Measurements from ENCODE around the gene BTBD17. TPM values are rescaled to one million over a fixed set of nuclear protein-coding genes. Genes with fewer than 3 reads are reported as not detected.

The BTBD17 gene
- total RNA-seq, 2 experiments from 2014 or later = not detected

DNA sequence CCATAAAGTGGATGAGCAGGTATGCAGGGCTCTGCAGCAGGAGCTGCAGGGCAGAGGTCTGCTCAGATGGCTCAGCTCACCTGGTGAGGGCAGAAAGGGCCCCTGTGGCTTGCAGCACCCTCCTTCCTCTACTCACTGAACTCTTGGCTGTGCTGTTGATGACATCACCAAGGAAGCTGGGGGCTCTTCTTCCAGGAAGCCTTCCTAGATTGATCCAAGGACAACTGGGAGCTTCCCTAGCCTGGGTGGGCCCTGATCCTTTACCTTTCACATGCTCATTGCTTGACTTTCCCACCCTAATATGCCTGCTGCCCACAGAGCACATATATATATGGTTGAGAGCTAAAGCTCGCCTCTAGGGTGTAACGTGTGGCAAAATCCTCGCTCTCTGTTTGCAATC lies 33.2 kb downstream of the BTBD17 start:
- no peak overlapping the region for H3K27ac Mint-ChIP-seq
- no peaks in the 10 kb centered on the region for H3K36me3 Mint-ChIP-seq (ENCODE audit: low read depth)
- DNase-seq = no peak
- peaks cover 36% of the 10 kb centered on the region for H3K4me1 Mint-ChIP-seq (ENCODE audit: low read depth)
- no peaks in the 10 kb centered on the region for H3K9me3 Mint-ChIP-seq (ENCODE audit: insufficient read depth)
- CTCF ChIA-PET = interaction anchor here (0.7 to 1.6 kb wide), 2 partner anchors 17 to 125 kb away, joined by 3 read pairs; partner anchors contain the start of gene RPL38
- no peak for ATAC-seq
- peaks cover 16% of the 10 kb centered on the region for H3K27me3 Mint-ChIP-seq (ENCODE audit: low read depth)
- POLR2A ChIA-PET = no interaction called here
- H3K4me3 Mint-ChIP-seq = no peak overlapping the region

GRCh38 chr17:74326506-74326905 lies 35.2 kb downstream of the BTBD17 start:
- Mint-ChIP-seq H3K4me3 (peak overlapping the region; percentile 28), H3K4me1 (ENCODE audit: low read depth) (peaks cover 36% of the 10 kb centered on the region), H3K27me3 (ENCODE audit: low read depth) (peaks cover 27% of the 10 kb centered on the region), H3K9me3 (ENCODE audit: insufficient read depth) (no peaks in the 10 kb centered on the region), H3K36me3 (ENCODE audit: low read depth) (no peaks in the 10 kb centered on the region), H3K27ac (no peak overlapping the region)
- ATAC-seq (no peak), DNase-seq (no peak)
- CTCF ChIA-PET = no interaction called here
- POLR2A ChIA-PET = no interaction called here

DNA sequence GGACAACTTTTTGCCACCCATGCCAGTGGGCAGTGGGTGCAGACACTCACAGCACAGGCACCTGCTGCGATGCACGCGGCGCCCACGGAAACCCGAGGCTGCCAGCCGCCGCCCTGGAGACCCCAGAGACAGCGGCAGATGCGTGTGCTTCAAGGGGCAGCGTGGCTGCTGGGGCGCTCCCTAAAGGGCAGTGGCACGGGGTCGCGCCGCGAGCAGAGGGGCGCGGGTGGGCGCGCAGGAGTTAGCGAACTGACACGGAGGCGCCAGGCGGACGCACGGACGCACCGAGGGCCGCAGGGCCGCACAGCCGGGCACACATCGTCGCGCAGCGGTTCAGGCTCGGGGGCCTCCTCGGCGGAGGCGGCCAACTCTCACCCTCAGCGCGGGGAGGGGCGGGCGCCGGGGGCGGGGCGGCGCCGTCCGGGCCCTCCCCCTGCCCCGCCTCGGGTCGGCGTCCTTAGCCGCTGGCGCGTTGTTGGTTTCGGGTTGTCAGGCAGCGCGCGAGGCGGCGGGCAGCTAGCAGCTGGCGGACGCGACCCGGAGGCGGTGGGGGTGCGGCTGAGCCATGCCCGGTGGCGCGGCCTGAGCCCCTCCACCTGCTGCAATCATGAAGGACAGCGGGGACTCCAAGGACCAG lies 35.8 kb downstream of the BTBD17 start, which contains the start of gene KIF19:
KIF19 (plus strand) TSS at position 484 of the 637 bp plus-strand sequence; CDS start at position 608, 124 bp downstream.
- ATAC-seq (peak; percentile 92), DNase-seq (peak; percentile 69)
- Mint-ChIP-seq H3K36me3 (ENCODE audit: low read depth) (no peaks in the 10 kb centered on the region), H3K27ac (no peak within 1 kb of the TSS), H3K27me3 (ENCODE audit: low read depth) (peaks cover 27% of the 10 kb centered on the region), H3K4me1 (ENCODE audit: low read depth) (peaks cover 36% of the 10 kb centered on the region), H3K4me3 (peak within 1 kb of the TSS; percentile 28), H3K9me3 (ENCODE audit: insufficient read depth) (no peaks in the 10 kb centered on the region)
- POLR2A ChIA-PET = no interaction called here
- CTCF ChIA-PET = no interaction called here

DNA sequence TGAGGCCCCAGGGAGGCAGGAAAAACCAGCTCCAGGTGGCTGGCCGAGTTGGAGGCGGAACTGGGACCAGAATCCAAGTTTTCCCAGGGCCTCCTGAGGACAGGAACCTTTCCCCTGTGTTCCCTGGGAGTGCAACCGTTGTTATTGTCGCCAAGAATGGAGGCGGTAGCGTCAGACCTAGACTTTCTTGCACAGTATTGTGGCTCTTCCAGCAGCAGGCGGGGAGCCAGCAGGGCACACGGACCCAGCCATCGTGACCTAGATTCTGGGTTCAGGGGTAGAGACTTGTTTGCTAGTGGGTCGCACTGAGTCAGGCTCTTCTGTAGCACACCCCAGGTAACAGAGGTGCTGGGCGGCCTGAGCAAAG lies 36.3 kb downstream of the BTBD17 start:
- H3K36me3 Mint-ChIP-seq (ENCODE audit: low read depth) = no peaks in the 10 kb centered on the region
- H3K27me3 Mint-ChIP-seq (ENCODE audit: low read depth) = peaks cover 27% of the 10 kb centered on the region
- no peak for ATAC-seq
- no peak for DNase-seq
- CTCF ChIA-PET = no interaction called here
- POLR2A ChIA-PET = no interaction called here
- H3K9me3 Mint-ChIP-seq (ENCODE audit: insufficient read depth) = no peaks in the 10 kb centered on the region
- no peak overlapping the region for H3K27ac Mint-ChIP-seq
- H3K4me1 Mint-ChIP-seq (ENCODE audit: low read depth) = peaks cover 36% of the 10 kb centered on the region
- H3K4me3 Mint-ChIP-seq = no peak overlapping the region

DNA sequence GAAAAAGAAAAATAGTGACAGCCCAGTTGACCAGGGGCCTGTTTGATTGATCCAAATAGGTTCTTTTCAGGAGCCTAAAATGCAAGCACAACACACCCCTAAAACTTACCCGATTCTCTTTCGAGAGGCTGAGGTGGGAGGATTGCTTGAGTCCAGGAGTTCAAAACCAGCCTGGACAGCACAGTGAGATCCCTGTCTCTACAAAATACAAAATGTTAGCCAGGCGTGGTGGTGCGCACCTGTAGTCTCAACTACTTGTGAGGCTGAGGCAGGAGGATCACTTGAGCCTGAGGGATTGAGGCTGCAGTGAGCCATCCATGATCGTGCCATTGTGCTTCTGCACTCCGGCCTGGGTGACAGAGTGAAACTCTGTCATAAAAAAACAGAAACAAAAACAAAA lies 37.1 kb downstream of the BTBD17 start:
- Mint-ChIP-seq H3K27me3 (ENCODE audit: low read depth) (peaks cover 27% of the 10 kb centered on the region), H3K4me1 (ENCODE audit: low read depth) (peaks cover 33% of the 10 kb centered on the region), H3K27ac (no peak overlapping the region), H3K4me3 (no peak overlapping the region), H3K9me3 (ENCODE audit: insufficient read depth) (no peaks in the 10 kb centered on the region), H3K36me3 (ENCODE audit: low read depth) (no peaks in the 10 kb centered on the region)
- ChIA-PET CTCF (no interaction called here), POLR2A (no interaction called here)
- no peak for DNase-seq
- ATAC-seq = no peak

- H3K27ac Mint-ChIP-seq = no peak overlapping the region
- H3K4me3 Mint-ChIP-seq = no peak overlapping the region
- ChIA-PET POLR2A (no interaction called here), CTCF (no interaction called here)
- H3K27me3 Mint-ChIP-seq (ENCODE audit: low read depth) = peaks cover 11% of the 10 kb centered on the region
- H3K4me1 Mint-ChIP-seq (ENCODE audit: low read depth) = no peaks in the 10 kb centered on the region
- DNase-seq = no peak
- ATAC-seq = no peak
- no peaks in the 10 kb centered on the region for H3K9me3 Mint-ChIP-seq (ENCODE audit: insufficient read depth)
- no peaks in the 10 kb centered on the region for H3K36me3 Mint-ChIP-seq (ENCODE audit: low read depth)
These were observed 43.3 kb downstream of the BTBD17 start for GRCh38 chr17:74318391-74318790.

GRCh38 chr17:74317071-74317470 lies 44.6 kb downstream of the BTBD17 start:
- POLR2A ChIA-PET = no interaction called here
- H3K4me1 Mint-ChIP-seq (ENCODE audit: low read depth) = no peaks in the 10 kb centered on the region

GRCh38 chr17:74316220-74316619 lies 45.4 kb downstream of the BTBD17 start:
- no peaks in the 10 kb centered on the region for H3K4me1 Mint-ChIP-seq (ENCODE audit: low read depth)
- CTCF ChIA-PET = interaction anchor here (1.9 kb wide), 1 partner anchor 15 kb away, joined by 4 read pairs; no protein-coding TSS in a partner anchor
- H3K27me3 Mint-ChIP-seq (ENCODE audit: low read depth) = no peaks in the 10 kb centered on the region
- POLR2A ChIA-PET = no interaction called here
- DNase-seq = no peak
- no peaks in the 10 kb centered on the region for H3K9me3 Mint-ChIP-seq (ENCODE audit: insufficient read depth)
- H3K36me3 Mint-ChIP-seq (ENCODE audit: low read depth) = no peaks in the 10 kb centered on the region
- ATAC-seq = no peak
- H3K4me3 Mint-ChIP-seq = no peak overlapping the region
- no peak overlapping the region for H3K27ac Mint-ChIP-seq

More at GRCh38 chr17:74317071-74317470, 44.6 kb downstream of the BTBD17 start:
- peaks cover 5% of the 10 kb centered on the region for H3K27me3 Mint-ChIP-seq (ENCODE audit: low read depth)
- CTCF ChIA-PET = interaction anchor here (1.9 kb wide), 1 partner anchor 16 kb away, joined by 4 read pairs; no protein-coding TSS in a partner anchor
- H3K27ac Mint-ChIP-seq = no peak overlapping the region
- no peak overlapping the region for H3K4me3 Mint-ChIP-seq
- no peaks in the 10 kb centered on the region for H3K36me3 Mint-ChIP-seq (ENCODE audit: low read depth)
- ATAC-seq = no peak
- H3K9me3 Mint-ChIP-seq (ENCODE audit: insufficient read depth) = no peaks in the 10 kb centered on the region
- no peak for DNase-seq

- no peaks in the 10 kb centered on the region for H3K9me3 Mint-ChIP-seq (ENCODE audit: insufficient read depth)
- ATAC-seq (no peak), DNase-seq (no peak)
- no peaks in the 10 kb centered on the region for H3K27me3 Mint-ChIP-seq (ENCODE audit: low read depth)
- ChIA-PET CTCF (no interaction called here), POLR2A (no interaction called here)
- no peaks in the 10 kb centered on the region for H3K4me1 Mint-ChIP-seq (ENCODE audit: low read depth)
- H3K36me3 Mint-ChIP-seq (ENCODE audit: low read depth) = no peaks in the 10 kb centered on the region
- no peak overlapping the region for H3K4me3 Mint-ChIP-seq
- no peak overlapping the region for H3K27ac Mint-ChIP-seq
These were observed 46.8 kb downstream of the BTBD17 start for GRCh38 chr17:74314877-74315276.

GRCh38 chr17:74309902-74310301 lies 51.8 kb downstream of the BTBD17 start:
- Mint-ChIP-seq H3K36me3 (ENCODE audit: low read depth) (no peaks in the 10 kb centered on the region), H3K9me3 (ENCODE audit: insufficient read depth) (no peaks in the 10 kb centered on the region), H3K27me3 (ENCODE audit: low read depth) (peaks cover 4% of the 10 kb centered on the region), H3K4me3 (no peak overlapping the region), H3K4me1 (ENCODE audit: low read depth) (peaks cover 17% of the 10 kb centered on the region), H3K27ac (no peak overlapping the region)
- ChIA-PET POLR2A (interaction anchor here (0.7 kb wide), 1 partner anchor 26 kb away, joined by 4 read pairs; no protein-coding TSS in a partner anchor), CTCF (no interaction called here)
- DNase-seq (no peak), ATAC-seq (no peak)

GRCh38 chr17:74307984-74308773 lies 53.5 kb downstream of the BTBD17 start:
- DNase-seq (no peak), ATAC-seq (no peak)
- Mint-ChIP-seq H3K4me3 (no peak overlapping the region), H3K4me1 (ENCODE audit: low read depth) (peaks cover 17% of the 10 kb centered on the region), H3K9me3 (ENCODE audit: insufficient read depth) (no peaks in the 10 kb centered on the region), H3K27me3 (ENCODE audit: low read depth) (peaks cover 4% of the 10 kb centered on the region), H3K27ac (no peak overlapping the region), H3K36me3 (ENCODE audit: low read depth) (no peaks in the 10 kb centered on the region)
- CTCF ChIA-PET = interaction anchor here (1.6 kb wide), 1 partner anchor 60 kb away, joined by 4 read pairs; no protein-coding TSS in a partner anchor
- POLR2A ChIA-PET = no interaction called here

All from activated CD8-positive, alpha-beta T cell treated with anti-CD3 and anti-CD28 coated beads, Interleukin-2, amount 10 ng/mL, durations not matched to agents 7 days and 5 days (primary cell).